Subcutaneous abdominal adipose tissue (tissue), 5 donors: ENCODE measurements around the gene GDF2.

Experiments used
- H3K27ac ChIP-seq: one replicate; pipeline ENCODE4 v1.7.0; 2013; ENCODE audit warnings: low read depth, mild to moderate bottlenecking, inconsistent platforms, low read length, moderate library complexity
- H3K27me3 ChIP-seq, 5 donors: one replicate each; pipeline ENCODE4 v1.7.0; 2013; ENCODE audit warnings: low read length in 5 of 5, inconsistent platforms in 1 of 5; ENCODE audit not compliant: control insufficient read depth in 5 of 5, insufficient read depth in 4 of 5
- H3K36me3 ChIP-seq, 5 donors: one replicate each; pipeline ENCODE4 v1.7.0; 2013; ENCODE audit warnings: low read length in 5 of 5; ENCODE audit not compliant: control insufficient read depth in 5 of 5, insufficient read depth in 5 of 5
- H3K4me1 ChIP-seq, 5 donors: one replicate each; pipeline ENCODE4 v1.7.0; 2013; ENCODE audit warnings: low read length in 5 of 5, mild to moderate bottlenecking in 3 of 5, moderate library complexity in 1 of 5; ENCODE audit not compliant: control insufficient read depth in 5 of 5, insufficient read depth in 5 of 5
- H3K4me3 ChIP-seq, 5 donors: one replicate each; pipeline ENCODE4 v1.7.0; 2013; ENCODE audit warnings: low read length in 5 of 5, low read depth in 1 of 5
- H3K9ac ChIP-seq, 5 donors: one replicate each; pipeline ENCODE4 v1.7.0; 2013; ENCODE audit warnings: low read length in 5 of 5, mild to moderate bottlenecking in 4 of 5, moderate library complexity in 3 of 5
- H3K9me3 ChIP-seq, 5 donors: one replicate each; pipeline ENCODE4 v1.7.0; 2013; ENCODE audit warnings: low read length in 5 of 5; ENCODE audit not compliant: control insufficient read depth in 5 of 5
- donor health status: healthy.
- donor health status: healthy.
- donor health status: healthy.
- donor health status: healthy.
- donor health status: healthy.

GDF2 gene

DNA sequence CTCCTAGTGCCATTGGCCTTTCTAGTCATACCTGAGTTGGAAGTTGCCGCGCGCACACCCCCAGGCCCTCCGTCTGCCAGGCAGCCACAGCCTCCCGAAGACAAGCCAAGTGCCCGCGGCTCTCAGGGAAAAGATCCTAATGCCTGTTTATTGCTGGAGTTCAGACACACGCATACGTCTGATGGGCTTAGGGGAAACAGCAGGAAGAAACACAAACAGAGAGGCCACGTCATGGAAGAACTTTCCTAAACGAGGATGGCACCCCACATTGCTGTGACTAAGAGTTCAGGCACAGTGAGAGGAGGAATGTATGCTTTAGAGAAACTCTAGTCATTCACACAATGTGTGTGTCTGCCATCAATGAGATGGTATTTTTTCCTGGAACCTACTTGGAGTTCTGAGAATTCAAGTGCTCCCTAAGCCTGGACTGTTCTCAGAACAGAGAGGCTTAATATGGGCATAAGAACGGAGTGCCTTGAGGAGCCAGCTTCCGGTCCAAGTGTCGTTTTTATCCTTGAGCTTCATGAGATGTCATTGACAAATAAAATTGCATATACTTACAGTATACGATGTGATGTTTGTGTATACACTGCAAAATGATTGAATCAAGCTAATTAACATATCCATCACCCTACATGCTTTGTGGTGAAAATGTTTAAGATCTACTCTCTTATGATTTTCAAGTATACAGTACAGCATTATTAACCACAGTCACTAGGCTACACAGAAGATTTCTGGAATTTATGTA, 14.3 kb downstream of the GDF2 start:
- Histone ChIP-seq H3K4me1 (peaks cover 0 to 16% (median 9%) of the 10 kb centered on the region in 5 donors), H3K9ac (no peak overlapping the region), H3K27ac (no peak overlapping the region), H3K4me3 (no peak overlapping the region), H3K36me3 (no peaks in the 10 kb centered on the region), H3K9me3 (no peaks in the 10 kb centered on the region), H3K27me3 (no peaks in the 10 kb centered on the region)

DNA sequence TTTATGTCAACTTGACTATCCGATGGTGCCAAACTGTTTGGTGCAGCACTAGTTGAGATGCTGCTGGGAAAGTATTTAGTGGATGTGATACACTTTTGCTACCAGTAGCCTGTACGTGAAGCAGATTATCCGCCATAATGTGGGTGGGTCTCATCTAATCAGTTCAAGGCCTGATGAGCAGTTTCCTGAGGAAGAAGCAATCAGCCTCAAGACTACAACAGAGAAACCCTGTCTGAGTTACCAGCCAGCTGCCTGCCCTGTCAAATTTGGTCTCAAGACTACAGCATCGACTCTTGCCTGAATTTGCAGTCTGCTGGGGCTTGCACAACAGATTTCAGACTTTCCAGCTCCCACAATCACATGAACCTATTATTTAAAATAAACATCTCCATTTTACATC, 15.1 kb downstream of the GDF2 start:
- Histone ChIP-seq H3K9me3 (no peaks in the 10 kb centered on the region), H3K27me3 (no peaks in the 10 kb centered on the region), H3K27ac (no peak overlapping the region), H3K4me3 (no peak overlapping the region), H3K4me1 (peaks cover 0 to 16% (median 9%) of the 10 kb centered on the region in 5 donors), H3K9ac (no peak overlapping the region), H3K36me3 (no peaks in the 10 kb centered on the region)

DNA sequence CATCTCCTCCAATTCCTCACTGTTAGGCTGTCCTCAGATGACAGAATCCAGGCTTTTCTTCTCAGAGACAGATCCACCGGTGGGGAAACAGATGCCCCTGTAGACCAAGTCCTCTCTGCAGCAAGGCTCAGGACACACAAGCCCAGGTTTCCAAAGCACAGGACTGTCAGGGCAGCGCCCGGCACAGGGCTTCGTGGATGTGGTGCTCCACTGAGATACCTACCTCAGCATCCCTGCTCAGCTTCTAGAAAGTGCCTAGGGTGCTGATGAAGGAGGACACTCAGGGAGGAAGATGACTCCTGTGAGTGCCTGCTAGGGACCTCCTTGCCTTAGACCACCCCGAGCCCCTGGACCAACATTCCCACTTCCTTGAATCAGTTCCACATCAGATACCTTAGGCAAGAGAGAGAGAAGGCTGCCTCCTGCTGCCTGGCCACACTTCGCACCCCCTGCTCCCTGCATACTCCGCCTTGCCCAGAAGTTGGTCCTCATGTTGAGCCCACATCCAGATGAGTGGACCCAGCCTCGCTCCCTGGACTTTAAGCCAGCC, 17.0 kb downstream of the GDF2 start:
- Histone ChIP-seq H3K36me3 (no peaks in the 10 kb centered on the region), H3K4me1 (peaks cover 0 to 16% (median 9%) of the 10 kb centered on the region in 5 donors), H3K4me3 (no peak overlapping the region), H3K27ac (no peak overlapping the region), H3K27me3 (no peaks in the 10 kb centered on the region), H3K9ac (no peak overlapping the region), H3K9me3 (no peaks in the 10 kb centered on the region)

DNA sequence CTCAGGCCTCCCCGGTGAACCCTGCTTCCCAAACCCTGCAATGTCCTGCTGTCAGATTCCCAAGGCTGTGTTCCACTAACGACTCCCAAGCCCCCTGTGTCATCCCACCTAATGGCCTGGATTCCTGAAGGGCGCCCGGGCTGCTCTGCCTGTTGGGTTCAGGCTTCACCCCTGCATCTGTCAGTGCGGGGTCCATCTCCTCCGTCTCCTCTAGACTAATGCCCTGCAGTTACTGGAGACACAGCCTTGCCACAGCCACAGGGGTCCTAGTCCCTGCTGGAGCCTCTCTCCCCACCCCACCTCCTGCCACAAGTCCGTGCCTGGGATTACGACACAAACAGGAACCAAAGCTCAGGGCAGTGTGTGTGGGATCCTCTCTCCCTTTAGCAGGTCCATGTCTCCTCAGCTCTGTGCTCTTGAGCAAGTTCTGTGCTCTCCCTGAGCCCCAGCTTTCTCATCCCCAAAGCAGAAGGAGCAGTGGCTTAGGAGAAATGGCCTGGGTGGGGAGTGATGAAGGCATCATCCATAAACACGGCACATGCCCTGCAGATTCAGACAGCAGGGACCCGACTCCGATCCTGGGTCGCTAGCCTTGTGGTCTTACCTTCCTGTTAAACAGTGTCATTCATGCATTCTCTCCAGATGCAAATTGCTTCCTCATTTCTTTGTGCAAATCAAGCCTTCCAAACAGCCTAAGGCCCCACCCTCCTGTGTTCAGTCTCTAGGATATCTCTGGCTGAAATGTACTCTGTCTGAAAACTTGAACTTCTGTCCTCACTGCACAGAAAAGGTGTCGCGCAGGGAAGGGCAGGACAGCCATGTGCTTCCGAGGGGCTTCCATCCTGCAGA, 17.7 kb downstream of the GDF2 start:
- Histone ChIP-seq H3K27ac (no peak overlapping the region), H3K9me3 (no peaks in the 10 kb centered on the region), H3K36me3 (no peaks in the 10 kb centered on the region), H3K27me3 (no peaks in the 10 kb centered on the region), H3K4me1 (peaks cover 0 to 16% (median 9%) of the 10 kb centered on the region in 5 donors), H3K9ac (no peak overlapping the region), H3K4me3 (no peak overlapping the region)

- no peak overlapping the region for H3K27ac ChIP-seq
- H3K9ac ChIP-seq = no peak overlapping the region
- no peaks in the 10 kb centered on the region for H3K9me3 ChIP-seq
- H3K4me1 ChIP-seq = peaks cover 0 to 16% (median 9%) of the 10 kb centered on the region in 5 donors
- H3K4me3 ChIP-seq = no peak overlapping the region
- no peaks in the 10 kb centered on the region for H3K27me3 ChIP-seq
- H3K36me3 ChIP-seq = no peaks in the 10 kb centered on the region
These were observed 18.4 kb downstream of the GDF2 start for GRCh38 chr10:47340608-47341170.

GRCh38 chr10:47344996-47345870, 23.0 kb downstream of the GDF2 start:
- Histone ChIP-seq H3K9ac (no peak overlapping the region), H3K27me3 (no peaks in the 10 kb centered on the region), H3K4me1 (peaks cover 0 to 3% (median 0%) of the 10 kb centered on the region in 5 donors), H3K27ac (no peak overlapping the region), H3K4me3 (no peak overlapping the region), H3K9me3 (no peaks in the 10 kb centered on the region), H3K36me3 (no peaks in the 10 kb centered on the region)

GRCh38 chr10:47346581-47347302, 24.5 kb downstream of the GDF2 start:
- Histone ChIP-seq H3K9me3 (no peaks in the 10 kb centered on the region), H3K4me1 (peaks cover 0 to 3% (median 0%) of the 10 kb centered on the region in 5 donors), H3K4me3 (no peak overlapping the region), H3K36me3 (no peaks in the 10 kb centered on the region), H3K27me3 (no peaks in the 10 kb centered on the region), H3K9ac (no peak overlapping the region), H3K27ac (no peak overlapping the region)

DNA sequence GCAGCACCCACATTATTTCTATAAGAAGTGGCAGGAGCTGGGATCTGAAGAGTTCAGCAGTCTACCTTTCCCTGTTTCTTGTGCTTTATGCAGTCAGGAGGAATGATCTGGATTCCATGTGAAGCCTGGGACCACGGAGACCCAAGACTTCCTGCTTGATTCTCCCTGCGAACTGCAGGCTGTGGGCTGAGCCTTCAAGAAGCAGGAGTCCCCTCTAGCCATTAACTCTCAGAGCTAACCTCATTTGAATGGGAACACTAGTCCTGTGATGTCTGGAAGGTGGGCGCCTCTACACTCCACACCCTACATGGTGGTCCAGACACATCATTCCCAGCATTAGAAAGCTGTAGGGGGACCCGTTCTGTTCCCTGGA, 25.0 kb downstream of the GDF2 start:
- H3K9me3 ChIP-seq = no peaks in the 10 kb centered on the region
- no peak overlapping the region for H3K27ac ChIP-seq
- H3K4me1 ChIP-seq = peaks cover 0 to 3% (median 0%) of the 10 kb centered on the region in 5 donors
- no peak overlapping the region for H3K4me3 ChIP-seq
- no peak overlapping the region for H3K9ac ChIP-seq
- no peaks in the 10 kb centered on the region for H3K27me3 ChIP-seq
- H3K36me3 ChIP-seq = no peaks in the 10 kb centered on the region

DNA sequence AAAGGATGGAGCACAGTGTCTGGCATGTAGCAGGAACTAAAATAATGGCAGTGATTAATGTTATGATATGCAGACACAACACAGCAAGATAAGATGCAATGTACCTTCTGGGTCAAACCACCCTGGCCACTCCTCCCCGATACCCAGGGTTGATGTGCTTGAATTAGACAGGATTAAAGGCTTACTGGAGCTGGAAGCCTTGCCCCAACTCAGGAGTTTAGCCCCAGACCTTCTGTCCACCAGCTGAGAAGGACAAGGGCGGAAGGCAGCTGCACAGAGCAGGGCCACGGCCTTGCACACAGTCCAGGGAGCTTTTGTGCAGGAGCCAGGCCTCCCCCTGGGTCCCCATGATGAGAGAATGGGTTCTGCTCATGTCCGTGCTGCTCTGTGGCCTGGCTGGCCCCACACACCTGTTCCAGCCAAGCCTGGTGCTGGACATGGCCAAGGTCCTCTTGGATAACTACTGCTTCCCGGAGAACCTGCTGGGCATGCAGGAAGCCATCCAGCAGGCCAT, 25.9 kb downstream of the GDF2 start, which contains the start of gene RBP3:
Gene RBP3, plus strand, starts transcription at position 226 of the 514 bp plus-strand sequence. Its CDS starts 122 bp downstream, at position 348.
- Histone ChIP-seq H3K9me3 (no peaks in the 10 kb centered on the region), H3K9ac (no peak within 1 kb of the TSS)

More for the DNA sequence above, 25.9 kb downstream of the GDF2 start, which contains the start of gene RBP3:
- H3K27me3 ChIP-seq = no peaks in the 10 kb centered on the region
- peaks cover 0 to 3% (median 0%) of the 10 kb centered on the region in 5 donors for H3K4me1 ChIP-seq
- H3K4me3 ChIP-seq = no peak within 1 kb of the TSS
- no peaks in the 10 kb centered on the region for H3K36me3 ChIP-seq
- no peak within 1 kb of the TSS for H3K27ac ChIP-seq
